GM12891 (cell line): Measurements from ENCODE around the gene RAN.

Source experiments
- POLR2A ChIP-seq: IDR thresholded peaks from 2 replicates; pipeline ENCODE4 v1.6.1; 2011; ENCODE audit warnings: low read depth, low read length, control low read depth
- POLR2AphosphoS5 ChIP-seq: IDR thresholded peaks from 2 replicates; pipeline ENCODE4 v1.6.1; 2011; ENCODE audit warnings: low read depth, low read length, control low read depth
- TAF1 ChIP-seq: IDR thresholded peaks from 2 replicates; pipeline ENCODE4 v1.6.1; 2011; ENCODE audit warnings: low read depth, low read length, control low read depth

DNA sequence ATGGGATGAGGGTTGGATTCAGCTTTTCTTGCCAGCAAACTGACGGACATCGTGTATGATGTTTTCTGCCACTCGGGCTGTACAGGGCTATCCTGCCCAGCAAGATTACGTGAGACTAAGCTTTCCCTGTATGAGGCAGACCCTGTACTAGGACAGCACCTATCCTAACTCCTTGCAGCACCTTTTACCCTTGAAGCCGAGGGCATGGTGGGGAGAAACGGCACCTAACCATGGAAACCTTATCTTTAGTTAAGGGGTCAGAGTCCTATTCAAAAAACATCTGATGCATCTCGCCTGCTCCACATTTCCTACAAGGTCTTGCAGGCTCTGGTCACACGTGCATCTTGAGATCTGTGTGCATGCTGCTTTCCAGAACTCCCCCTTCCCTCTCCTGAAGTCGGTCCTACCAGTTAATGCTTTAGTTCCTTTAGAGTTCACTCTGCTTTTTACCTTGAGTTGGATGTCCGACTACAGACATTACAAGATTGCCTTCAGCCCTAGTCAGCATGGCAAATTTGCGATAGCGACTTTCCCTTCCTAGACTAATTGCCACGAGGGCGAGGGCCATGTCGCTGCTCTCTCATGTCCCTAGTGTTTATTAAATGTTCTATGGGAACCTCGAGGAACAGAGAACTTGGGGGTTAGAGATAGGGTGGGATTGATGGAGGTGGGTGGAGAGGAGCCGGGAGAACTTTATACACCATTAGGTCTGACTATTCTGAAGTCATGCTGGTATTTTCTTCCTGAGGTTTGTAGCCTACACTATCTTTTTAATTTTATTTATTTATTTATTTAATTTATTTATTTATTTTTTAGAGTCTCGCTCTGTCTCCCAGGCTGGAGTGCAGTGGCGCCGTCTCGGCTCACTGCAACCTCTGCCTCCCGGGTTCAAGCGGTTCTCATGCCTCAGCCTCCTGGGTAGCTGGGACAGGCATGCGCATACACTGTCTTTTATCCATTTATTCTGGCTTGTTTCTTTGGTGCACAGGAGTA is 6.6 kb downstream of the RAN start:
- TF ChIP-seq POLR2A (peak; percentile 78), POLR2AphosphoS5 (peak; percentile 95), TAF1 (no peak)
